Stimulated activated CD4-positive, alpha-beta T cell treated with anti-CD3 and anti-CD28 coated beads, Interleukin-4, amount 100 ng/mL, for 24 hours (primary cell): ENCODE measurements around the gene MAP3K12.

ENCODE experiments used
- DNase-seq: peaks from one replicate; pipeline ENCODE4 v3.0.0-alpha.2; 2020

Gene MAP3K12

GRCh38 chr12:53508534-53509170 lies 9.4 kb upstream of the MAP3K12 start:
- peak; percentile 88 for DNase-seq

GRCh38 chr12:53507603-53507885 lies 8.3 kb upstream of the MAP3K12 start:
- DNase-seq = no peak

- DNase-seq = no peak
These were observed 7.8 kb upstream of the MAP3K12 start, which contains the start of gene NPFF for GRCh38 chr12:53506881-53507602. TSS of gene NPFF (minus strand) at chr12:53507484. CDS start at chr12:53507474, 10 bp downstream.

- DNase-seq = no peak
These were observed 7.2 kb upstream of the MAP3K12 start for GRCh38 chr12:53506450-53506785.

- DNase-seq = no peak
These were observed 6.5 kb upstream of the MAP3K12 start for GRCh38 chr12:53505555-53506449.

GRCh38 chr12:53505086-53505485 lies 5.8 kb upstream of the MAP3K12 start:
- no peak for DNase-seq

- DNase-seq = no peak
These were observed 5.0 kb upstream of the MAP3K12 start for GRCh38 chr12:53504004-53504920.

GRCh38 chr12:53502983-53503728 lies 3.9 kb upstream of the MAP3K12 start:
- no peak for DNase-seq

GRCh38 chr12:53502331-53502730 lies 3.1 kb upstream of the MAP3K12 start:
- no peak for DNase-seq

- DNase-seq = no peak
These were observed 2.4 kb upstream of the MAP3K12 start for GRCh38 chr12:53501615-53502181.

GRCh38 chr12:53500776-53501614 lies 1.7 kb upstream of the MAP3K12 start, which contains the start of gene TARBP2:
TSS of gene TARBP2 (plus strand) at chr12:53501283. CDS start at chr12:53501409, 126 bp downstream.
- DNase-seq = peak; percentile 96

GRCh38 chr12:53500142-53500775 lies 1.0 kb upstream of the MAP3K12 start:
- DNase-seq = no peak

GRCh38 chr12:53498235-53498630 lies 1.0 kb downstream of the MAP3K12 start:
- DNase-seq = no peak

- DNase-seq = no peak
These were observed 1.8 kb downstream of the MAP3K12 start for GRCh38 chr12:53497461-53497860.

GRCh38 chr12:53496752-53497032 lies 2.6 kb downstream of the MAP3K12 start:
- no peak for DNase-seq

- no peak for DNase-seq
These were observed 3.1 kb downstream of the MAP3K12 start for GRCh38 chr12:53495903-53496751.

- DNase-seq = no peak
These were observed 5.5 kb downstream of the MAP3K12 start for GRCh38 chr12:53493610-53494391.

GRCh38 chr12:53492830-53493609 lies 6.2 kb downstream of the MAP3K12 start:
- DNase-seq = peak; percentile 86
